SK-N-SH (cell line): ENCODE results near the gene NXPH4.

Source experiments
- JUND ChIP-seq: IDR thresholded peaks from 2 replicates; pipeline ENCODE4 v1.4.0; 2012
- TF ChIP-seq, protein P1 (sequence below): IDR thresholded peaks from 2 replicates; pipeline ENCODE4; 2012
- TF ChIP-seq, protein P2 (sequence below): fragments of 150-350 bp; IDR thresholded peaks from 2 replicates; pipeline ENCODE4 v1.6.1; 2017; ENCODE audit warnings: antibody characterized with exemption, low read length, low read depth, borderline replicate concordance

DNA sequence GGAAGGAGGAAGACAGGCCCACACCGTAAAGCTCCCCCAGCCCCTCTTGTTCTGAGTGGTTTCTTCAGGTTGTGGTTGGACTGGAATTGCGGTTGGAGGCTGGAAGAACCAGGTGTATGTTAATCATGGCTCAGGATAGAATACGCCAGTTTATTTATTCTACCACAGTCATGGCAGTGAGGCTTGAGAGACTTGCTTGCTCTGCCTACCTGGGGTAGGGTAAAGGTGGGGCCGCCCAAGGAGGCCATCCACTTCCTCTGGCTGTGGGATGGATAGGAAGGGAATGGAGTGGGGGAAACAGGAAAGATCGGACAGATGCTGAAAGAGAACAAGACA, 21.0 kb downstream of the NXPH4 start:
- TF ChIP-seq, protein P1, sequence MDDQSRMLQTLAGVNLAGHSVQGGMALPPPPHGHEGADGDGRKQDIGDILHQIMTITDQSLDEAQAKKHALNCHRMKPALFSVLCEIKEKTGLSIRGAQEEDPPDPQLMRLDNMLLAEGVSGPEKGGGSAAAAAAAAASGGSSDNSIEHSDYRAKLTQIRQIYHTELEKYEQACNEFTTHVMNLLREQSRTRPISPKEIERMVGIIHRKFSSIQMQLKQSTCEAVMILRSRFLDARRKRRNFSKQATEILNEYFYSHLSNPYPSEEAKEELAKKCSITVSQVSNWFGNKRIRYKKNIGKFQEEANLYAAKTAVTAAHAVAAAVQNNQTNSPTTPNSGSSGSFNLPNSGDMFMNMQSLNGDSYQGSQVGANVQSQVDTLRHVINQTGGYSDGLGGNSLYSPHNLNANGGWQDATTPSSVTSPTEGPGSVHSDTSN = no peak
- TF ChIP-seq, protein P2, sequence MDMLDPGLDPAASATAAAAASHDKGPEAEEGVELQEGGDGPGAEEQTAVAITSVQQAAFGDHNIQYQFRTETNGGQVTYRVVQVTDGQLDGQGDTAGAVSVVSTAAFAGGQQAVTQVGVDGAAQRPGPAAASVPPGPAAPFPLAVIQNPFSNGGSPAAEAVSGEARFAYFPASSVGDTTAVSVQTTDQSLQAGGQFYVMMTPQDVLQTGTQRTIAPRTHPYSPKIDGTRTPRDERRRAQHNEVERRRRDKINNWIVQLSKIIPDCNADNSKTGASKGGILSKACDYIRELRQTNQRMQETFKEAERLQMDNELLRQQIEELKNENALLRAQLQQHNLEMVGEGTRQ = no peak
- TF ChIP-seq JUND = no peak
